ENCODE measurements around the gene PTBP3.
A peak's percentile ranks its signal among the peaks of the same experiment; 100 is the strongest.
"Not testable (repeated sequence)": the region's sequence is repeated elsewhere in the genome, so short reads cannot be mapped to it uniquely, and the experiment has no call there.

Gene PTBP3

DNA sequence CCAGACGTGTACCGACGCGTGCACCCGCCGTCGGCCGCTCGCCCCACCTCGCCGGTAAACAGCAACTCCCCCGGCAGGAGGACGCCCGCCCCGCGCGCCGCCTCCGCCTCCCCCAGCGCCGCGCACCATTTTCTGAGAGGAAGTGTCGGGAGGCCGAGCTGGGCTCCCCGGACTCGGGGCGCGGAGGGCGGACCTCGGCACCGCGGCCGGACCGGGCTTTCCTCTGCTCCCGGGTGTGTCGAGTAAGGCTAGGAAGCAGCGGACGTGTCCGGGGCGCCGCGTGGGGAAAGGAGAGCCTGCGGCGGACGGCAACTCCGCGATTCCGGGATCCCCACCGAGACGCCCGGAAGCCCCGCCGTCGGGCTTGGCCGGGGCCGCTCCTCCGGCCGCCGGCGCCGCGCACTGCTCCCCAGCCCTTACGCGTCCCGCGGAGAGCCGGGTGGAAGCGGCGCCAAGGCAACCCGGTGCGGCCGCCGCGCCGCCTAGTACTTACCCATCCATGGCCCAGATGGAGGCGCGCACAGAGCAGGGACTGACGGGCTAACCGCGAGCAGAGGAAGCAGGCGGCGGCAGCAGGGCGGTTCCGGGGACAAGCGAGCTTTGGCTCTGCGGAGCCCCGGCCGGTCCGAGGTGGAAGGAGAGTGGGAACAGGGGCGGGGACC lies at the start of gene PTBP3:
Gene PTBP3, minus strand, starts transcription at position 643 of the 662 bp plus-strand sequence. CDS start 35,754 bp downstream, outside the sequence.
- peak; percentile 85 for DNase-seq

DNA sequence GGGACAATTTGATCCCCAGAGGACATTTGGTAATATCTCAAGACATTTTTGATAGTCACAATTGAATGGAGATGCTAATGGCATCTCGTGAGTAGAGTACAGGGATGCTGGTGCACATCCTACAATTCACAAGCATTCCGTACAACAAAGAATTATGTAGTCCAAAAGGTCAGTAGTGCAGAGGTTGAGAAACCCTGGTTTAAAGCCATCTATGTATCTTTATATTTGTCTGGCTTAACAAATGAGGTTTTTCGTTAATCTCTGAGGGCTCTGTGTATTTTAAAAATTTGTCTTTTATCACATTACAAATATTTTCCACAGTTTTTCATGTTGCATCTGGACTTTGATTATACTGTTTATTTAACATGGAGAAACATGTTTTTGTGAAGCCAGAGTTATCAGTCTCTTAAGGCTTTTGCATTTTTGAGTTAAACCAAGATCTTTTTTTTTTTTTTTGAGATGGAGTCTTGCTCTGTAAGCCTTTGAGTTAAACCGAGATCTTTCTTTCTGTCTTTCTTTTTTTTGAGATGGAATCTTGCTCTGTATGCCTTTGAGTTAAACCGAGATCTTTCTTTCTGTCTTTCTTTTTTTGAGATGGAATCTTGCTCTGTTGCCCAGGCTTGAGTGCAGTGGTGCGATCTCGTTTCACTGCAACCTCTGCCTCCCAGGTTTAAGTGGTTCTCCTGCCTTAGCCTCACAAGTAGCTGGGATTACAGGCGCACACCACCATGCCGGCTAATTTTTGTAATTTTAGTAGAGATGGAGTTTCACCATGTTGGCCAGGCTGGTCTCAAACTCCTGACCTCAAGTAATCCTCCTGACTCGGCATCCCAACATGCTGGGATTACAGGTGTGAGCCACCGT lies 49.3 kb upstream of the PTBP3 start:
- no peak for DNase-seq

- no peak for DNase-seq
Observed at GRCh38 chr9:112382066-112382465, 48.6 kb upstream of the PTBP3 start.

DNA sequence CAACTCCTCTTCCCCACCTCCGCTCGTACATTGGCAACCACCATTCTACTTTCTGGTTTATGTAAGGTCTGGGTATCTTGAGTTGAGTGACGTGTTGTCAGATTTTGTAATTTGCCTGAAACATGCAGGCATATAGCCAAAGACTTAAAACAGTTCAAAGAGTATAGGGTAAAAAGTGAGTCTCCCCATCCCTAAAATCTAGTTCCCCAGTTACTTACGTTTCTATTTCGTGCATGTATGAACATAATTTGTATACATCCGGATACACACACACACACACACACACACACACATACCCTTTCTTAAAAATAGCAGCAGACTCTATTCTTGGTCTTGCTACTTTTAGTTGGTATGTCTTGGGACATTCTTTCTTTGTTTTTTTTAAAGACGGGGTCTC lies 47.4 kb upstream of the PTBP3 start:
- peak; percentile 30 for DNase-seq

- no peak for DNase-seq
Observed at GRCh38 chr9:112380102-112380824, 46.8 kb upstream of the PTBP3 start, which contains the start of gene HSDL2. HSDL2 (plus strand) TSS chr9:112380108; CDS start chr9:112380164, 56 bp downstream.

DNA sequence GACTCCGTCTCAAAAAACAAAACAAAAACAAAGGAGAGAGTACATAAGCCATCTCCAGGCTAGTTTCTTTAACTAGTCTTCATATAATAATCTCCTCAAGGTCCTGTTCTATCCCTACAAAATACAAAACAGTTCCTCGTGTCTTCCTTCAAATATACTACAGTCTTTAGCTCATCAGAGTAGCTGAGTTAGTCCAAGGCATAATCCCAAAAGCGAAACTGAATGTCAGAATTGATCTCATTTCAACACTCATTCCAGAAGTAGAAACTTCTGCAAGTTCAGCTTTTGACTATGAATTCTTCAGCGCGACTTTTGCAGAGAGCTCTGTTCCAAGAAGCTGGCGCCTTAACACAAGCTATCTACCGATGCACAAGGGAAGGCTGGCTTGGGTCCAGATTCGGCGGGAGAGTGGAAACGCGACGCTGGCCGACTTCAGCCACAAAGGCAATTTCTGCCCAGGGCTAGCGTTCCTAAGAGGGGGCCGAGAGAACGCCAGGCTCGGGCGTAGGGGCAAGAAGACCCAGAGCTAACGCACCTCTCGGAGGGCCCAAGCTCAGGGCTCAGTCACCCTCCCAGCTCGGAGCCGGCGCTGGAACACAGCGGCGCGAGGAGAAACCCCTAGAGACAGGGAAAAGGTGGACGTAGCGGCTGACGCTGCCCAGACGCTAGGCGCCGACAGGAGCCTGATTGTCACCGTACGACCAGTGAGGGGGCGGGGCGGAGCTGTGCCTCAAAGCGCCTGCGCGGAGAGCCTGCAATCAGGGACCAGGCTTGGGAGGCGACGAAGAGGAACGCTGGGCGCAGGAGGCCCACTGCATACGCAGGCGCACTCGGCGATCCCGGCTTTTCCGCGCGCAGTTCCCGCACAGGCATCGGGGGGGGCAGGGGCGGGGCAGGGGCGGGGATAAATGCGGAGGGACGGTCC lies 46.0 kb upstream of the PTBP3 start:
- peak; percentile 100 for DNase-seq

DNA sequence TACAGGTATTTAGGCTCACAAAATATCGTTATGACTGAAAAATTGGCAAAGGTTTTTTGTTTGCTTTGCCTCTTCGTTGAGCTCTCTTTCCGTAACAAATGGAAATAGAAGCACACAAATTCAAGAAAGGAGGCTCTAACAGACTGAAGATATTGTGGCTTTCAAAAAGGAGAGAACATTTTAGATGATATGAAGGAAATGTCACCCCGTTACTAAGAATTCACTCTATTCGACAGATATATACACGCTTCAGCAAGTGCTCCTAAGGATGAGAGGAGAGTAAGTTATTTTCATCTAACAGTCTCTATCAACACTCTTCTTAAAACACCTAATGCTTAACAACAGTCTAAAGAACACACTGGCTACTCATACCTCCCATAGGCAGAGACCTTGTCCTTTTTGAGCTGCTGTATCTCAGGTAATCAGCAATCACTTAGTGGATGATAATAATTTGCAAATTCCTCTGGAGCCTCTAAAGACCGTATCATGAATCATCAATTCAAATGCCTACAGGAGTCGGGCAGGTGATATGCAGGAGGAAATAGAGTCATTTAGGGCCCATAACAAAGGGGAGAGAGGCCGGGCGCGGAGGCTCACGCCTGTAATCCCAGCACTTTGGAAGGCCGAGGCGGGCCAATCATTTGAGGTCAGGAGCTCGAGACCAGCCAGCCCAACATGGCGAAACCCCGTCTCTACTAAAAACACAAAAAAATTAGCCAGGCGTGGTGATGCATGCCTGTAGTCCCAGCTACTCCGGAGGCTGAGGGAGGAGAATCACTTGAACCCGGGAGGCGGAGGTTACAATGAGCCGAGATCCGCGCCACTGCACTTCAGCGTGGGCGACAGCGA lies 45.1 kb upstream of the PTBP3 start:
- no peak for DNase-seq

GRCh38 chr9:112377684-112378327 lies 44.4 kb upstream of the PTBP3 start:
- DNase-seq: no peak

- DNase-seq: no peak
Observed at GRCh38 chr9:112377087-112377486, 43.7 kb upstream of the PTBP3 start.

GRCh38 chr9:112375361-112375760 lies 41.9 kb upstream of the PTBP3 start:
- no peak for DNase-seq

GRCh38 chr9:112374232-112374631 lies 40.8 kb upstream of the PTBP3 start:
- not testable (repeated sequence) for DNase-seq

GRCh38 chr9:112373666-112374065 lies 40.2 kb upstream of the PTBP3 start:
- DNase-seq: not testable (repeated sequence)

- DNase-seq: no peak
Observed at GRCh38 chr9:112371060-112371459, 37.6 kb upstream of the PTBP3 start.

DNA sequence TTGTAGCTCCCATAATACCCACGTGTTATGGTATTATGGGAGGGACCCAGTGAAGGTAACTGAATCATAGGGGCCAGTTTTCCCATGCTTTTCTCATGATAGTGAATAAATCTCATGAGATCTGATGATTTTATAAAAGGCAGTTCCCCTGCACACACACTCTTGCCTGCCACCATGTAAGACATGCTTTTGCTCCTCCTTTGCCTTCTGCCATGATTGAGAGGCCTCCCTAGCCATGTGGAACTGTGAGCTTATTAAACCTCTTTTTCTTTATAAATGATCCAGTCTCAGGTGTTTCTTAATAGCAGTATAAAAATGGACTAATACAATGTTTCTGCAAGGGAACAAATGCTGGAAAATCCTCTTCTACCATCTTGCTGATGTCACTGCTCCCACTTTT lies 36.4 kb upstream of the PTBP3 start:
- no peak for DNase-seq

DNA sequence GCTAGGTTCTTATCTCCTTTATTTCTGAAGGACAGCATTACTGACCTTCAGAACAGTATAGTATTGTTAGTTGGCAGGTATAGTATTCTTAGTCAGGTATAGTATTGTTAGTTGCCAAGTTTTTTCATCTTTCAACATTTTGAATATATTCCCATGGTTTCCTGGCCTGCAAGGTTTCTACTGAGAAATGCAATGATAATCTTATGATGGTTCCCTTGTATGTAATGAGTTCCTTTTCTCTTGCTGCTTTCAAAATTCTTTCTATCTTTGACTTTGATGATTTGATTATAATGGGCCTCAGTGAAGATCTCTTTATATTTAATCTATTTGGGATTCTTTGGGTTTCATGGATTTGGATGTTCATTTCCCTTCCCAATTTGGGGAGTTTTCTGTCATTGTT lies 34.0 kb upstream of the PTBP3 start:
- DNase-seq: no peak

DNA sequence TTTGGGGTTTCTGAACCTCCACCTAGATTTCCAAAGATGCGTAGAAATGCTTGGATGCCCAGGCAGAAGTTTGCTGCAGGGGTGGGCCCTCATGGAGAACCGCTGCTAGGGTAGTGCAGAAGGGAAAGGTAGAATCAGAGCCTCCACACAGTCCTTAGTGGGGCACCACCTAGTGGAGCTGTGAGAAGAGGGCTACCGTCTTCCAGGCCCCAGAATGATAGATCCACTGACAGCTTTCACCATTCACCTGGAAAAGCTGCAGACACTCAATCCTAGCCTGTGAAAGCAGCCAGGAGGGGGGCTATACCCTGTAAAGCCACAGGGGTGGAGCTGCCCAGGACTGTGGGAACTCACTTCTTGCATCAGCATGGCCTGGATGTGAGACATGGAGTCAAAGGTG lies 33.2 kb upstream of the PTBP3 start:
- DNase-seq: no peak

DNA sequence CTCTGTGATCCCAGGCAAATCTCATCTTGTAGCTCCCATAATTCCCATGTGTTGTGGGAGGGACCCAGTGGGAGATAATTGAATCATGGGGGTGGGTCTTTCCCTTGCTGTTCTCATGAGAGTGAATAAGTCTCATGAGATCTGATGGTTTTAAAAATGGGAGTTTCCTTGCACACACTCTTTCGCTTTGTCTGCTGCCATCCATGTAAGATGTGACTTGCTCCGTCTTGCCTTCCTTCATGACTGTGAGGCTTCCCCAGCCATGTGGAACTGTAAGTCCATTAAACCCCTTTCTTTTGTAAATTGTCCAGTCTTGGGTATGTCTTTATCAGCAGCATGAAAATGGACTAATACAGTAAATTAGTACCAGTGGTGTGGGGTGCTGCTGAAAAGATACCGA lies 31.8 kb upstream of the PTBP3 start:
- not testable (repeated sequence) for DNase-seq

- DNase-seq: no peak
Observed at GRCh38 chr9:112364761-112365160, 31.3 kb upstream of the PTBP3 start.

- DNase-seq: no peak
Observed at GRCh38 chr9:112361601-112362000, 28.2 kb upstream of the PTBP3 start.

- DNase-seq: no peak
Observed at GRCh38 chr9:112360047-112360804, 26.8 kb upstream of the PTBP3 start.
